Loucy (cell line): ENCODE measurements around the gene MYL10.

Experiments used
- H2AFZ ChIP-seq: fragments of 200-600 bp; sonication (generic); 2 replicates; pipeline ENCODE4 v1.6.0; 2016; ENCODE audit warnings: antibody characterized with exemption, mild to moderate bottlenecking, low read length, moderate library complexity
- H3F3A ChIP-seq: fragments of 200-600 bp; 2 replicates; pipeline ENCODE4 v1.6.0; 2016; ENCODE audit warnings: antibody characterized with exemption, low read depth, mild to moderate bottlenecking
- H3K27me3 ChIP-seq: fragments of 200-600 bp; sonication (generic); 2 replicates; pipeline ENCODE4 v1.6.1; 2014; ENCODE audit warnings: low read length, mild to moderate bottlenecking; ENCODE audit not compliant: insufficient read depth, poor library complexity, severe bottlenecking
- H3K36me3 ChIP-seq: fragments of 200-600 bp; sonication (generic); 2 replicates; pipeline ENCODE4 v1.6.1; 2016; ENCODE audit warnings: low read length; ENCODE audit not compliant: insufficient read depth
- H3K4me1 ChIP-seq: fragments of 200-600 bp; sonication (generic); 2 replicates; pipeline ENCODE4 v1.5.1; 2014; ENCODE audit warnings: low read length, mild to moderate bottlenecking; ENCODE audit not compliant: insufficient read depth, poor library complexity, severe bottlenecking
- H3K4me2 ChIP-seq: fragments of 200-600 bp; sonication (generic); 2 replicates; pipeline ENCODE4 v1.6.0; 2014; ENCODE audit warnings: antibody characterized with exemption, low read length, low read depth, mild to moderate bottlenecking; ENCODE audit not compliant: poor library complexity, severe bottlenecking
- H3K4me3 ChIP-seq: fragments of 200-600 bp; sonication (generic); 2 replicates; pipeline ENCODE4 v1.5.1; 2014; ENCODE audit warnings: low read length, mild to moderate bottlenecking, mixed read lengths; ENCODE audit not compliant: poor library complexity, severe bottlenecking
- H3K79me2 ChIP-seq: fragments of 200-600 bp; sonication (generic); 2 replicates; pipeline ENCODE4 v1.6.1; 2014; ENCODE audit warnings: low read length; ENCODE audit not compliant: insufficient read depth
- H3K9ac ChIP-seq: fragments of 200-600 bp; sonication (generic); 2 replicates; pipeline ENCODE4 v1.6.0; 2014; ENCODE audit warnings: mild to moderate bottlenecking, low read depth, low read length, moderate library complexity; ENCODE audit not compliant: poor library complexity, severe bottlenecking
- H3K9me2 ChIP-seq: fragments of 200-600 bp; sonication (generic); replicated peaks from 2 replicates; pipeline ENCODE4 v1.6.1; 2016; ENCODE audit warnings: low read depth, low read length, mixed read lengths
- H3K9me3 ChIP-seq: fragments of 200-600 bp; sonication (generic); 2 replicates; pipeline ENCODE4 v1.6.1; 2014; ENCODE audit warnings: mild to moderate bottlenecking, antibody characterized with exemption, low read length, low read depth; ENCODE audit not compliant: insufficient read depth
- H4K20me1 ChIP-seq: fragments of 200-600 bp; sonication (generic); 2 replicates; pipeline ENCODE4 v1.6.0; 2014; ENCODE audit warnings: antibody characterized with exemption, low read length, mild to moderate bottlenecking; ENCODE audit not compliant: insufficient read depth, poor library complexity, severe bottlenecking
- EZH2phosphoT487 ChIP-seq: fragments of 200-600 bp; IDR thresholded peaks from 2 replicates; pipeline ENCODE4 v1.6.1; 2018; ENCODE audit warnings: antibody characterized with exemption, mild to moderate bottlenecking, moderate library complexity, borderline replicate concordance
- TF ChIP-seq, protein P1 (sequence below): fragments of 200-600 bp; sonication (generic); conservative IDR thresholded peaks from 2 replicates; pipeline ENCODE4 v1.5.1; 2014; ENCODE audit warnings: mild to moderate bottlenecking, antibody characterized with exemption, low read length

MYL10 gene

DNA sequence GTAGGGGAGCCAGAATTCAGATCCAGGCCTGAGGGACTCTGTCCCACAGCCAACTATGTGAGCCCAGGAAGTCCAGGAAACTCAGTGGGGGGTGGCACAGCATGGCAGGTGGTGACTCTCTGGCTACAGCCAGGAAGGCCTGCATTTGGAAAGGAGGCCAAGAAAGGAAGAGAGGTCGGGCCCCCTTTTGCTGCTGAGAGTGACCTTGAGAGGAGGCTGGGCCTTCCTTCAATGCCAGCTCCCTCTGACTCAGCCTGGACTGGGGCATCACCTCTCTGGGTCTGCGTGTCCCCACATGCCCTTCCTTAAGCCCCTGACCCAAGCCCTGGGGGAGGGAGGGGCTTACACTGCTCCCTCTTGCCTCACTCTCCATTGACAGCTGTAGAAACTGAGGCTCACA is 6.4 kb upstream of the MYL10 start:
- no peaks in the 10 kb centered on the region for H4K20me1 ChIP-seq
- no peaks in the 10 kb centered on the region for H3K79me2 ChIP-seq
- H3K9ac ChIP-seq: no peak overlapping the region
- H2AFZ ChIP-seq: no peak overlapping the region
- no peaks in the 10 kb centered on the region for H3K27me3 ChIP-seq
- H3K9me3 ChIP-seq: no peaks in the 10 kb centered on the region
- no peaks in the 10 kb centered on the region for H3K36me3 ChIP-seq
- TF ChIP-seq, protein P1, sequence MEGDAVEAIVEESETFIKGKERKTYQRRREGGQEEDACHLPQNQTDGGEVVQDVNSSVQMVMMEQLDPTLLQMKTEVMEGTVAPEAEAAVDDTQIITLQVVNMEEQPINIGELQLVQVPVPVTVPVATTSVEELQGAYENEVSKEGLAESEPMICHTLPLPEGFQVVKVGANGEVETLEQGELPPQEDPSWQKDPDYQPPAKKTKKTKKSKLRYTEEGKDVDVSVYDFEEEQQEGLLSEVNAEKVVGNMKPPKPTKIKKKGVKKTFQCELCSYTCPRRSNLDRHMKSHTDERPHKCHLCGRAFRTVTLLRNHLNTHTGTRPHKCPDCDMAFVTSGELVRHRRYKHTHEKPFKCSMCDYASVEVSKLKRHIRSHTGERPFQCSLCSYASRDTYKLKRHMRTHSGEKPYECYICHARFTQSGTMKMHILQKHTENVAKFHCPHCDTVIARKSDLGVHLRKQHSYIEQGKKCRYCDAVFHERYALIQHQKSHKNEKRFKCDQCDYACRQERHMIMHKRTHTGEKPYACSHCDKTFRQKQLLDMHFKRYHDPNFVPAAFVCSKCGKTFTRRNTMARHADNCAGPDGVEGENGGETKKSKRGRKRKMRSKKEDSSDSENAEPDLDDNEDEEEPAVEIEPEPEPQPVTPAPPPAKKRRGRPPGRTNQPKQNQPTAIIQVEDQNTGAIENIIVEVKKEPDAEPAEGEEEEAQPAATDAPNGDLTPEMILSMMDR: no peak
- TF ChIP-seq EZH2phosphoT487: no peak
- no peak overlapping the region for H3K4me2 ChIP-seq
- no peaks in the 10 kb centered on the region for H3F3A ChIP-seq
- H3K4me1 ChIP-seq: peaks cover 9% of the 10 kb centered on the region
- no peaks in the 10 kb centered on the region for H3K9me2 ChIP-seq
- no peak overlapping the region for H3K4me3 ChIP-seq

DNA sequence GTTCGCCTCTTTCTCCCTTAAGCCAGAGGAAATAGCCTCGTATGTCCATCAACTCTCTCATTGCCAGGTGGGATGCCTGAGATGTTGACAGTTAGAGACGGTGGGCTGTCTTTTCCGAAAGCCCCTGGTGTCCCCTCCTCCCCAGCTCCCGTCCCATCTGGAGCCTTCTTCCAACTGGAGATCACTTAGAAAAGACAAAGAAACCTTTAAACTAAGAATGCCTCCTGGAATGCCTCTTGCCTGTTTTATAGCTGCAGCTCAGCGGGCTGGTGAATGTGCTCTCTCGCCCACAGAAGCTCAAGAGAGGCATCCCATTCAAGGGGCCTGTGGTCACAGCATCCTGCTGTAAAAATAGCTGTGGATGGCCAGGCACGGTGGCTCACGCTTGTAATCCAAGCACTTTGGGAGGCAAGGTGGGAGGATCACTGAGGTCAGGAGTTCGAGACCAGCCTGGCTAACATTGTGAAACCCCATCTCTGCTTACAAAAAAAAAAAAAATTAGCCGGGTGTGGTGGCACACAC is 5.2 kb upstream of the MYL10 start:
- Histone ChIP-seq H3K4me2 (no peak overlapping the region), H3K27me3 (no peaks in the 10 kb centered on the region), H4K20me1 (no peaks in the 10 kb centered on the region), H3K36me3 (no peaks in the 10 kb centered on the region), H3F3A (no peaks in the 10 kb centered on the region), H2AFZ (no peak overlapping the region), H3K4me1 (peaks cover 9% of the 10 kb centered on the region), H3K9me2 (no peaks in the 10 kb centered on the region), H3K79me2 (no peaks in the 10 kb centered on the region), H3K4me3 (no peak overlapping the region), H3K9me3 (no peaks in the 10 kb centered on the region), H3K9ac (no peak overlapping the region)
- no peak for TF ChIP-seq EZH2phosphoT487
- TF ChIP-seq, protein P1: no peak

DNA sequence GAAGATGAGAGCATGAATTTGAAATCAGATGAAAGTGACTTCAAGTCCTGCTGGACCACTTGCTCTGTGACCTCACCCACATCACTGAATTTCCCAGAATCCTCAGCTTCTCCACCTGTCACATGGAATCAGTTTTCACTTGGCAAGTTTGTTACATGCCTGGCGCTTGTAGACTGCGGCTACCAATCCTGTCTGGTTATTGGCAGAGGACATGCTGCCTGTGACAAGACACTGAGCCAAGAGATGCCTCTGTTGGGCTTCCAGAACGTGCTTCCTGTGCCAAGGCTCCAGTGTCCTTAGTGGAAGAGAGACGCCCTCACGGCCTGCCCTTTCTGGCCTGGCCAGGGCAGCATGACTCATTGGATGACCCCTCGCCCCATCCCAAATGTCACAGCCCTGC is 4.4 kb upstream of the MYL10 start:
- no peak overlapping the region for H3K4me2 ChIP-seq
- H3K4me1 ChIP-seq: peaks cover 9% of the 10 kb centered on the region
- no peaks in the 10 kb centered on the region for H3K79me2 ChIP-seq
- no peaks in the 10 kb centered on the region for H3F3A ChIP-seq
- no peaks in the 10 kb centered on the region for H3K9me3 ChIP-seq
- H3K9me2 ChIP-seq: no peaks in the 10 kb centered on the region
- H3K9ac ChIP-seq: no peak overlapping the region
- H3K36me3 ChIP-seq: no peaks in the 10 kb centered on the region
- no peak for TF ChIP-seq EZH2phosphoT487
- TF ChIP-seq, protein P1: no peak
- H4K20me1 ChIP-seq: no peaks in the 10 kb centered on the region
- no peak overlapping the region for H3K4me3 ChIP-seq
- no peaks in the 10 kb centered on the region for H3K27me3 ChIP-seq
- no peak overlapping the region for H2AFZ ChIP-seq
